CD14-positive monocyte (primary cell): ENCODE measurements around the gene RHBDL3. TPM values are rescaled to one million over a fixed set of nuclear protein-coding genes. Genes with fewer than 3 reads are reported as not detected.

ENCODE experiments used
- DNase-seq, 3 donors: peaks; one replicate each; pipeline ENCODE4 v3.0.0-alpha.2; 2011 to 2022
- H2AFZ ChIP-seq: 2 replicates; pipeline ENCODE4 v1.6.0; 2012; ENCODE audit warnings: mild to moderate bottlenecking, low read depth, low read length, inconsistent platforms; ENCODE audit not compliant: insufficient read depth, poor library complexity, severe bottlenecking
- H3K27ac ChIP-seq, 2 donors: 1 replicate in 1 of 2; 2 replicates in 1 of 2; pipeline ENCODE4 v1.5.1; 2012 to 2013; ENCODE audit warnings: low read length in 2 of 2, control low read depth in 1 of 2, inconsistent platforms in 1 of 2, low read depth in 1 of 2, mild to moderate bottlenecking in 1 of 2
- H3K27me3 ChIP-seq, 2 donors: one replicate each; pipeline versions ENCODE4 v1.6.0 to v1.6.1; 2011 to 2013; ENCODE audit warnings: low read length in 2 of 2; ENCODE audit not compliant: control insufficient read depth in 2 of 2, insufficient read depth in 2 of 2
- H3K36me3 ChIP-seq, 2 donors: replicated peaks in 1 of 2; 1 replicate in 1 of 2; 2 replicates in 1 of 2; pipeline versions ENCODE4 v1.5.1 to v1.6.1; 2012 to 2013; ENCODE audit warnings: low read length in 2 of 2, control low read depth in 1 of 2, inconsistent platforms in 1 of 2, mild to moderate bottlenecking in 1 of 2; ENCODE audit not compliant: insufficient read depth in 2 of 2, control insufficient read depth in 1 of 2
- H3K4me1 ChIP-seq, 2 donors: 1 replicate in 1 of 2; 2 replicates in 1 of 2; pipeline versions ENCODE4 v1.5.1 to v1.6.1; 2012 to 2013; ENCODE audit warnings: low read length in 2 of 2, control low read depth in 1 of 2, inconsistent platforms in 1 of 2, mild to moderate bottlenecking in 1 of 2, moderate library complexity in 1 of 2; ENCODE audit not compliant: insufficient read depth in 2 of 2, control insufficient read depth in 1 of 2
- H3K4me2 ChIP-seq: replicated peaks from 2 replicates; pipeline ENCODE3; 2012; ENCODE audit warnings: low read length, moderate library complexity, mild to moderate bottlenecking; ENCODE audit not compliant: poor library complexity, severe bottlenecking; ENCODE audit errors: extremely low read depth
- H3K4me3 ChIP-seq, 3 experiments: fragments of 200-600 bp in 1 of 3; sonication (generic) in 1 of 3; replicated peaks in 1 of 3; 1 replicate in 2 of 3; 2 replicates in 1 of 3; pipeline ENCODE4 v1.5.1; 2011 to 2013; ENCODE audit warnings: low read length in 3 of 3, mild to moderate bottlenecking in 3 of 3, control low read depth in 2 of 3, low read depth in 2 of 3, inconsistent platforms in 1 of 3, moderate library complexity in 1 of 3
- H3K79me2 ChIP-seq: 2 replicates; pipeline ENCODE4 v1.6.0; 2012; ENCODE audit warnings: mild to moderate bottlenecking, control low read depth, inconsistent platforms, low read length, moderate library complexity; ENCODE audit not compliant: insufficient read depth
- H3K9ac ChIP-seq: 2 replicates; pipeline ENCODE4 v1.6.0; 2017; ENCODE audit warnings: low read length, mild to moderate bottlenecking; ENCODE audit not compliant: insufficient read depth, poor library complexity, severe bottlenecking
- H3K9me3 ChIP-seq, 2 donors: replicated peaks in 1 of 2; 1 replicate in 1 of 2; 2 replicates in 1 of 2; pipeline versions ENCODE4 v1.5.1 to v1.6.1; 2012 to 2013; ENCODE audit warnings: low read length in 2 of 2, control low read depth in 1 of 2; ENCODE audit not compliant: control insufficient read depth in 1 of 2, insufficient read depth in 1 of 2
- H4K20me1 ChIP-seq: 2 replicates; pipeline ENCODE4 v1.6.0; 2012; ENCODE audit warnings: mild to moderate bottlenecking, low read length, control low read depth, moderate library complexity; ENCODE audit not compliant: insufficient read depth
- H3K27ac Mint-ChIP-seq, 7 donors: one replicate each; pipeline ENCODE4 v1.8.0; 2020; ENCODE audit warnings: mild to moderate bottlenecking in 7 of 7, mixed read lengths in 7 of 7, moderate library complexity in 6 of 7, inconsistent platforms in 2 of 7
- H3K27me3 Mint-ChIP-seq, 3 donors: one replicate each; pipeline ENCODE4 v1.8.0; 2021 to 2022; ENCODE audit warnings: low read depth in 3 of 3, mild to moderate bottlenecking in 3 of 3, mixed read lengths in 3 of 3, moderate library complexity in 3 of 3, inconsistent platforms in 1 of 3
- H3K36me3 Mint-ChIP-seq, 2 donors: one replicate each; pipeline ENCODE4 v1.8.0; 2020; ENCODE audit warnings: mixed read lengths in 2 of 2, inconsistent platforms in 1 of 2, mild to moderate bottlenecking in 1 of 2
- H3K4me1 Mint-ChIP-seq: one replicate; pipeline ENCODE4 v1.8.0; 2020; ENCODE audit warnings: mild to moderate bottlenecking, mixed read lengths
- H3K4me3 Mint-ChIP-seq, 2 donors: one replicate each; pipeline ENCODE4 v1.8.0; 2020; ENCODE audit warnings: mild to moderate bottlenecking in 2 of 2, mixed read lengths in 2 of 2, moderate library complexity in 1 of 2
- H3K9me3 Mint-ChIP-seq, 7 donors: one replicate each; pipeline ENCODE4 v1.8.0; 2020 to 2022; ENCODE audit warnings: mixed read lengths in 7 of 7, mild to moderate bottlenecking in 6 of 7, moderate library complexity in 6 of 7, inconsistent platforms in 2 of 7
- WGBS: methylation state at CpG from one replicate; pipeline ENCODE4 v1.1.5; 2013; ENCODE audit warnings: missing lambda C conversion rate; ENCODE audit not compliant: insufficient coverage; 5-methylcytosine and 5-hydroxymethylcytosine counted together
- intact Hi-C, 2 donors: fragments of 100-400 bp; cut with micrococcal nuclease; formaldehyde crosslinking; loops; one replicate each; pipeline versions ENCODE4 v1.15.0 to v1.15.1; 2023
- polyA plus RNA-seq, 3 donors: library from polyadenylated mRNA; depleted of rRNA in 1 of 3; unstranded in 2 of 3; stranded (reverse) in 1 of 3; fragments of 300-500 nt in 2 of 3; fragments of >200 nt in 1 of 3; fragmentation: Illumina TruSeq in 2 of 3; gene quantifications; 1 replicate in 2 of 3; 2 replicates in 1 of 3; pipeline ENCODE4 v1.2.3, GENCODE V29; 2012 to 2021
- TF ChIP-seq, protein P1 (sequence below): fragments of 200-600 bp; IDR thresholded peaks from one replicate; pipeline ENCODE4 v1.8.0; 2022; ENCODE audit warnings: antibody characterized with exemption, mild to moderate bottlenecking

Gene RHBDL3
- polyA plus RNA-seq, 3 donors = 0.05 TPM; not detected in 2

DNA sequence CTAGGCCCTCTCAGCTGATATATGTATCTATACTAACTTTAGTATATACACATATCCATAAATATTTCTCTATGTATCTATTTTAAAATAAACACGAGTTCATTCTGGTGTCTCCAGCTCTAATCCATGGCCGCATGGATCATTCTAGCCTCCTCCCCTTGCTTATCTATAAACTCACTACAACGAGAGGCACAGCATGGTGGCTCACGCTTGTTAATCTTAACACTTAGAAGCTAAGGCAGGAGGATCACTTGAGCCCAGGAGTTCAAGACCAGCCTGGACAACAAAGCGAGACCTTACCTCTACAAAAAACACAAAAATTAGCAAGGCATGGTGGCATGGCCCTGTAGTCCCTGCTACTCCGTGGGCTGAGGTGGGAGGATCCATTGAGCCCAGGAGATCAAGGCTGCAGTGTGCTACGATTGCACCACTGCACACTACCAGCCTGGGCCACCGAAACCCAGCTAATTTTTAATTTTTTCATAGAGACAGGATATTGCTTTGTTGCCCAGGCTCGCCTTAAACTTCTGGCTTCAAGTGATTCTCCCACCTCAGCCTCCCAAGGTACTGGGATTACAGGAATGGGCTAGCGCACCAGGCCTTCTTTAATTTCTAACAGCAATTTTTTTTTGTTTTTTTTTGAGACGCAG is 80.4 kb downstream of the RHBDL3 start:
- intact Hi-C loops = no loop called here
- Histone ChIP-seq H3K36me3 (no peaks in the 10 kb centered on the region), H3K4me2 (no peak overlapping the region), H3K79me2 (peaks cover 27% of the 10 kb centered on the region), H2AFZ (no peak overlapping the region), H3K4me1 (peaks cover 28 to 40% of the 10 kb centered on the region in 2 donors), H4K20me1 (peaks cover 3% of the 10 kb centered on the region), H3K4me3 (no peak overlapping the region), H3K9me3 (no peaks in the 10 kb centered on the region), H3K27me3 (no peaks in the 10 kb centered on the region), H3K9ac (no peak overlapping the region), H3K27ac (no peak overlapping the region)
- Mint-ChIP-seq H3K36me3 (no peaks in the 10 kb centered on the region), H3K4me3 (no peak overlapping the region), H3K4me1 (peaks cover 33% of the 10 kb centered on the region), H3K9me3 (peaks cover 0 to 3% (median 0%) of the 10 kb centered on the region in 7 donors), H3K27me3 (peaks cover 0 to 5% (median 1%) of the 10 kb centered on the region in 3 donors), H3K27ac (no peak overlapping the region)
- no peak for DNase-seq
- TF ChIP-seq, protein P1, sequence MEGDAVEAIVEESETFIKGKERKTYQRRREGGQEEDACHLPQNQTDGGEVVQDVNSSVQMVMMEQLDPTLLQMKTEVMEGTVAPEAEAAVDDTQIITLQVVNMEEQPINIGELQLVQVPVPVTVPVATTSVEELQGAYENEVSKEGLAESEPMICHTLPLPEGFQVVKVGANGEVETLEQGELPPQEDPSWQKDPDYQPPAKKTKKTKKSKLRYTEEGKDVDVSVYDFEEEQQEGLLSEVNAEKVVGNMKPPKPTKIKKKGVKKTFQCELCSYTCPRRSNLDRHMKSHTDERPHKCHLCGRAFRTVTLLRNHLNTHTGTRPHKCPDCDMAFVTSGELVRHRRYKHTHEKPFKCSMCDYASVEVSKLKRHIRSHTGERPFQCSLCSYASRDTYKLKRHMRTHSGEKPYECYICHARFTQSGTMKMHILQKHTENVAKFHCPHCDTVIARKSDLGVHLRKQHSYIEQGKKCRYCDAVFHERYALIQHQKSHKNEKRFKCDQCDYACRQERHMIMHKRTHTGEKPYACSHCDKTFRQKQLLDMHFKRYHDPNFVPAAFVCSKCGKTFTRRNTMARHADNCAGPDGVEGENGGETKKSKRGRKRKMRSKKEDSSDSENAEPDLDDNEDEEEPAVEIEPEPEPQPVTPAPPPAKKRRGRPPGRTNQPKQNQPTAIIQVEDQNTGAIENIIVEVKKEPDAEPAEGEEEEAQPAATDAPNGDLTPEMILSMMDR = no peak
- WGBS = 94% methylated on average over 8 of the region's 11 CpGs

DNA sequence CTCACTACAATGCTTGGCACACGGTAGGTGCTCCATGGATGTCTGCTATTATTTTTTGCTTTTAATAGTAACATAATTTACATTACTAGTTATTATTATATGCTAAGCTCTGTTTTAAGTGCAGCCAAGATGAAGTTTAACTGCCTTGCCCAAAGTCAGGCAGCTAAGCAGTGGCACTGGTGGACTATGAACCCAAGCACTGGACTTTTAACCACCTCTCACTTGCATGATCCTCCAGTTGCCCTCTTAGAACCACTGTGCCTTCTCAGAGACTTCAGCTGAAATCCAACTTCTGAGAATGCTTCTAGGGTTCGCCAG is 82.8 kb downstream of the RHBDL3 start:
- Histone ChIP-seq H3K9me3 (no peaks in the 10 kb centered on the region), H3K4me3 (no peak overlapping the region), H3K79me2 (peaks cover 51% of the 10 kb centered on the region), H3K9ac (no peak overlapping the region), H2AFZ (no peak overlapping the region), H4K20me1 (peaks cover 27% of the 10 kb centered on the region), H3K36me3 (peaks cover 4 to 20% of the 10 kb centered on the region in 2 donors), H3K27me3 (no peaks in the 10 kb centered on the region), H3K4me2 (no peak overlapping the region), H3K4me1 (peaks cover 30 to 39% of the 10 kb centered on the region in 2 donors), H3K27ac (no peak overlapping the region)
- Mint-ChIP-seq H3K9me3 (peaks cover 0 to 3% (median 0%) of the 10 kb centered on the region in 7 donors), H3K27me3 (peaks cover 0 to 5% (median 0%) of the 10 kb centered on the region in 3 donors), H3K4me1 (peaks cover 28% of the 10 kb centered on the region), H3K27ac (no peak overlapping the region), H3K4me3 (no peak overlapping the region), H3K36me3 (peaks cover 8 to 16% of the 10 kb centered on the region in 2 donors)
- intact Hi-C loops = no loop called here
- WGBS = no CpG with 5 or more reads among the region's 2 CpGs
- TF ChIP-seq, protein P1 = no peak
- DNase-seq = no peak
